ENCODE results near the gene ARHGAP12. TPM values are rescaled to one million over a fixed set of nuclear protein-coding genes. Genes with fewer than 3 reads are reported as not detected.

The ARHGAP12 gene
- total RNA-seq, 1 experiment from 2014 or later: 27.2 TPM

GRCh38 chr10:31884386-31884785 is 44.2 kb downstream of the ARHGAP12 start:
- DNase-seq (ENCODE audit: low spot score): no peak

DNA sequence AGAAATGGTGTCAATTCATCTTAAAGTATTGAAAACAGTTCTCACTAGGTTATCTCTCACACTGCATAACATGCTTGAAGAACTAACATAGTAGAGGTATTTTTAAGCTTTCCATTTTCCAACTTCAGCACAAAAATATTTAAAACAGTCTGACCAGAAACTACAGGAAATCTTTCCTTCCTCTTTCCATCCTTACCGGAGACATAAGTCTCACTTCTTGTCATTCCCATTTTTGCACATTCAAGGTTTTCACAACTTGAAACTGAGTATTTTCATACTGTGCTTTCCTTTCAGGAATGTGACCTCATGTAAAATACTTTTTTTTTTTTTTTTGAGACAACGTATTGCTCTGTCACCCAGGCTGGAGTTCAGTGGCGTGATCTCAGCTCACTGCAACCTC is 45.2 kb downstream of the ARHGAP12 start:
- DNase-seq (ENCODE audit: low spot score): no peak

GRCh38 chr10:31878486-31878885 is 50.1 kb downstream of the ARHGAP12 start:
- DNase-seq (ENCODE audit: low spot score): no peak

- no peak for DNase-seq (ENCODE audit: low spot score)
These were observed 51.8 kb downstream of the ARHGAP12 start for GRCh38 chr10:31876652-31877352.

- DNase-seq (ENCODE audit: low spot score): no peak
These were observed 53.0 kb downstream of the ARHGAP12 start for GRCh38 chr10:31875608-31876007.

DNA sequence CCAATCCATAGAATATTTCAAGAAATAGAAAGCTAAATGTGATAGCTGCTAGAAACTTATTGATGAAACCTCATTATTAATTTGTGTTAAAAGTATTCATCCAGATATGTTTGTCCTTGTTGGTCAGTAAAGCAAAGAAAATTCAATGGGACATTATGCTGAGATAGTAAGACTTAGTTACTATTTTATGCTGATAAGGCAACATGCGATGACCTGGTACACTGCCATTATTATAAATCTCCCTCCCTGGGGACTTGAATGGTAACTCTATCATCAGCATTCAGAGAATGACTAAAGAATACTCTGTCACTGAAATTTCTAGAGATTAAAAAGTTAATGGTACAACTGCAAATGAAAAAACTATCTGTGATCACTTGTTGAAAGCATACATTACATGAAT is 54.9 kb downstream of the ARHGAP12 start:
- DNase-seq (ENCODE audit: low spot score): no peak

DNA sequence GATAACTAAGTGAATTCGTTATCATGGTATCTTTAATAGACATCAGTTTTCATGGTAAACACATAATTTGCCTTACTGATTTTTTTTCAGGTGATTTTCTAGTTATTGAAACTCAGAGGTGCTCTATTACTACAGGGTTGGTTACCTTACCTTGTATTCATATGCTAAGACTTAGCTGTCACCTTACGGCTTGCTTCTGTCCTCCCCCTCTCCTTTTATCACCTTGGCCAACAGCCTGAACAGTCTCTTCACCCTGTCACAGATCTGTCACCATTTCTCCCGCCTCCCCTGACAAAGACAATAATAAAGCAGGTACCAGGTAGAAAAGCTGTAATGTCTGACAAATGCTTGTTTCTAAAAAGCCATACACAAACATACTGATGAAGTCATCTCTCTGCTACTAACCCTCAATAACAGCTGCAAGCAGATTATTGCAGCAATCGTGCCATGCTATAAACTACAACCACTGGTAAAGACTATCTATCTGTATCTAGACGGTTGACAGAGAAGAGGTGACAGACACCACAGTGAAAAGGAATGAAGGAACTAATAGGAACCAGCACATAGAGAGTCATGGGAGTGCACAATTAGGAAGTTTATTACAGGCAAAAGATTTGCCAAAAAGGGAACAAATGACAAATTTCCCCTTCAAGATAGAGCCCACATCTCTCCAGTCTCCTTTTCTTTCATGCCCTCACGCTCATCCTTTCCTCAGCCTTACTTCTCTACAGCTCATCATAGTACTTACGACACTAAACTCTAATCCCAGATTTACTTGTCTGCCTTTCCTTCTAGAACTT is 57.2 kb downstream of the ARHGAP12 start:
- no peak for DNase-seq (ENCODE audit: low spot score)

- no peak for DNase-seq (ENCODE audit: low spot score)
These were observed 61.0 kb downstream of the ARHGAP12 start for GRCh38 chr10:31867646-31868045.

- DNase-seq (ENCODE audit: low spot score): peak; percentile 50
These were observed 62.4 kb downstream of the ARHGAP12 start for GRCh38 chr10:31866118-31866670.

DNA sequence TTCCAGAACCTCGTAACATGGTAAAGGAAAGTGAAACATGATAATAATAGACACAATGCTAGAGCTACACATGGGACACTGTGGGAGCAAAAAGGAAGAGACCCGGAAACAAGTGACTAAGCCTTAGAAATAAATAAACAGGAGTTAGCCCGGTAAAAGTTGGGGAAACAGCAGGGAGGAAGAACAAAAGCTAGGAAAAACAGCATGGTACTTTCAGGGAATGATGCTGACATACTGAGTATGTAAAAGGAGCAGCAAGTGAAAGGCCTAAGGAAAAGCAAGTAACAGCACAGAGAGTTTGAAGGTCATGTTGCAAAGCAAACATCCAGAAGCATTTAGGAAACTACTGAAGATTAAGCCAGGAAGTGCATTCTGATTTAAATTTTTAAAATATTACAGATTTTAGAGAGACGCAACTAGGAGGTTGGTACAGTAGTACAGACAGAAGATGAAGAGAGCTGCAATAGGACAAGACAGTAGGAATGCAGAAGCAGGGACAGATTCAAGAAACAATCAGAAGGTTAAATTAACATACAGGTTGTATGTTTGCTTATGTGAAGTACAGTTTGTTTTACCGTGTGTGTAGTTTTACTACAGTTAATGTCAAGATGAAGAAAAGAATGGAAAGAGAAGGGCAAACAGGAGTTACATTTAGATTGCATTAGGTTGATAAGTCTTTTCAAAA is 63.7 kb downstream of the ARHGAP12 start:
- peak; percentile 50 for DNase-seq (ENCODE audit: low spot score)

- no peak for DNase-seq (ENCODE audit: low spot score)
These were observed 73.6 kb downstream of the ARHGAP12 start for GRCh38 chr10:31855033-31855432.

DNA sequence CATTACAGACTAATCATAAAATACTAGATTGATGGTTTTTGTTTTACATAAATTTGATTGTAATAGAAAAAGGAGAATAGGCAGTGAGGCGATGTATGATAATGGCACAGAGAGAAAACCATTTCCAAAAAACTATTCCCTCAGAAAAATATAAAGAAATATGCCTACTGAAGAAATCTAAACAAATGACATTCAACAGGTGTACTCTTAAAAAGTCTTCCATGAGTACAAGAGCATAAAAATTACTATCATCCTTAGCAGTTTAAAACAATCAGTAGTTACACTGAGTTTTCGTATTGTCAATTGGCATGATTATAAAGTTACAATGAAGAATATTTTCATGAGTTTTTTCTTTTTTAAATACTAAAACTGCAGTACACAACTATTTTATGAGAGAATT is 75.0 kb downstream of the ARHGAP12 start:
- no peak for DNase-seq (ENCODE audit: low spot score)

DNA sequence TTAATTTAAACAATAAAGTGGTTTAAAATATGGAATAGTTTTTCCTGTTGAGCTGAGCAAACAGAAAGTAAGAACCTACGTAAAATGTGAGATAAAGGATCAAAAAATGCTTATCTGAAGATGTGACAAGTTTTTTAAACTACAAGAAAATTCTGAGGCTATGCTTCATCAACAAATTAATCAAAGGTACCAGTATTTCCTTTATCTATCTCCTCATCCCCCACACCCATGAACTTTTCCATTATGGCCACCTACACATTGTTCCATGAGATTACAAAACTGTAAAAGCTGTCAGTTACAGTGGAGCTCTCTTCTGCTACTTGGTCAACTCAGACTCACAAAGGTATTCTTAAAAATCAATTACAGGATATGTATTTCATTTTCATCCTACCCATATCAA is 77.4 kb downstream of the ARHGAP12 start:
- no peak for DNase-seq (ENCODE audit: low spot score)

DNA sequence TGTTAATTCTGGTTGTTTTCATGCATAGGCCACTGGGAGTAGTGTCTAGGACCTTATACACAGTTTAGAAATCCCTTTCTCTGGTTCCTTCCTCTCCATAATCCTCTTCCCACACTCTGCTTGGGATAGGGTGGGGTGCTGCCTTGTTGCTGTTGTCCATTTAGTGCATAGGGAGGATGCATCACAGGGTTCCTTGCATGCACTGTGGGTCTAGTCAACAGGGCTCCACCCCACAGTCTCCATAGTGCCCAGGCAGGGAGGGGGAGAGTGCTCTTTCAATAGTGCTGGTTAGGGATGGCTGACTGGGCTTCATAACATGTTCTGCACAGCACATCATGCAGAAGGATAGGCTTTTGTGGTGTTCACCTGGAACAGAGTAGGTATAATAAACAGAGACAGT is 81.1 kb downstream of the ARHGAP12 start:
- no peak for DNase-seq (ENCODE audit: low spot score)

GRCh38 chr10:31838709-31839108 is 89.9 kb downstream of the ARHGAP12 start:
- no peak for DNase-seq (ENCODE audit: low spot score)

- no peak for DNase-seq (ENCODE audit: low spot score)
These were observed 90.6 kb downstream of the ARHGAP12 start for GRCh38 chr10:31838065-31838464.

DNA sequence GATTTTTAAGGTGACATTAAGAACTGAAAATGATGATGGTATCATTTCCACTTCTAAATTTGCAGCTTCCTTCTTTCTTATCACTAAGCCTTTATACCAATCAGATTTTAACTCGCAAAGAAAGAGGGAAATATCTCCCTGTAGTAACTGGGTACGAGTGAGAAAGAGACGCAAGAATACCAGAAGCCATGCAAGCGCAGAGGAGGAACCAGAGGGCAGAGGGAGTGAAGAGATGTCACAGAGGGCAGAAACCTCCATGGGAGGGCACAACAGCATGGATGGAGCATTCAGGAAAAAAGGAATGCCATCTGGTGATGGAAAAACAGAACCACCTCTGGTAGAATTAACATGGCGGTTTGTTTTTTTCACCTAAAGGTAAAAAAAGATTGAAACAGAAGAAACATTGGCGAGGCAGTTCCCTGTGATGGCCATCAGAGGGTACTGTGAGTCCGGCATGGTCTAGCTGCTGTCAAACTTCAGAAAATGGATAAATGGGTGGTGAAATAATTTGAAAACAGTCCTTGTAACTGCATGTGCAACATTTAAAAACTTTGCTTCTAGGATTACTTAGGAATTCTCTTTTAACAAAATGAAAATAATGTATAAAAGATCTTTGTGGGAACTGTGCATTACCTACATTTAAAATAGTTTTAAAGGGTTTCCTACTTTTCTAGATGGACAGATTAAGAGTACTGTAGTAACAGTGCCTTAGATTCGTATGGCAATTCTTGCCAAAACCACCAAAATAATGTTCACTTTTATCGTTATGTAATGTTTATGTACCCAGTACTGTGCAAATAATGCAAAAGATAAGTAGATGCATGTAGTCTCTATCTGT is 91.8 kb downstream of the ARHGAP12 start:
- peak; percentile 67 for DNase-seq (ENCODE audit: low spot score)

DNA sequence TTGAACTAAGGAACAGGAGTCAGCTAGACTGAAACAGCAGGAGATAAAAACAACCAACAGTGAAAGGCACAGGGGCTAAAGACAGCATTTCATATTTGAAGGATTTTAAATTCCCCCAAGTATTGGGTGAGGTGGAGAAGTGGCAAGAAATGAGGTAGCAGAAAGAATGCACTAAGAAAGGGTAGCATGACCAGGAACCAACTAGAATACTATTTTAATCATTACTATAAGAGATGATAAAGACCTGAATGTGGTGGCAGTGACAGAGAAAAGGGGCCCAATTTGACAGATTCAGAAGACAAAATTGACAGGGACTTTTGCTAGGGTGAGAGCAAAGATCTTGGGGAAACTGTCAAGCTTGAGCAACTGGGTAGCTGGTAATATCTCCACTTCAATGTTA is 94.9 kb downstream of the ARHGAP12 start:
- no peak for DNase-seq (ENCODE audit: low spot score)

- no peak for DNase-seq (ENCODE audit: low spot score)
These were observed 96.4 kb downstream of the ARHGAP12 start for GRCh38 chr10:31832261-31832660.

DNA sequence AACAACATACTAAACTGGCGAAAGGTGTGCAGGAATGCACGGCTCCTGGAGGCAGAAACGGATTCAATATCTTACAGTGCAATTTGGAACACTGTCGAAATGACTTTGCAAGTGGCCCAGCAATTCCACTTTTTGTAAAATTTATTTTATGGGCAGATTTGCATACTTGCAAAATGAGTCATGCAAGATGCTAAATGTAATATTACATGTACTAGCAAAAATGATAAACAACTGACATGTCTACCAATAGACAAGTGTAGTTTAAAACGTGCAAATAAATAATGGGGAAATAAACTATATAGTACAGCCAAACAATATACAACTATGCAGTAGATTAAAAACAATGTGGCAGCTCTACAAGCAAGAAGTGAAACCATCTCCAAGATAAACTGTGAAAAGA is 97.7 kb downstream of the ARHGAP12 start:
- no peak for DNase-seq (ENCODE audit: low spot score)

DNA sequence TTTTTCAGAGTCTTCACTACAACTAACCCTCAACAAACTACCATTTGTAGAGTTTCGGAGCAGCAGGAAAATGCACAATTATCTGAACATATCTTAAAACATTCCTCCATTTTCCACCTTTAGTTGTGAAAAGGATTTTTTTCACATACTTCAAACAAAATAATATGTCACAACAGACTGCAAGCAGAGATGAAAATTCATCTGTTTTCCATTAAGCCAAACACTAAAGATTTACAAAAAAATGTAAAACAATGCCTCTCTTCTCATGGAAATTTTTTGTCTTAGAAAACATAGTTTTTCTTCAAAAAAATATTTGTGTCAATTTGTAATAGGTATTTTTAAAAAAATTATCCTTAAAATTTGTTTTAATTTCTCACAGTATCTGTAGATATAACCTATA is 98.9 kb downstream of the ARHGAP12 start:
- DNase-seq (ENCODE audit: low spot score): no peak

Measured in HT-29 (cell line).